Measurements from ENCODE around the gene TRAPPC12. TPM values are rescaled to one million over a fixed set of nuclear protein-coding genes. Genes with fewer than 3 reads are reported as not detected.

The TRAPPC12 gene
- total and polyA plus RNA-seq, 9 donors: 64.1 to 143 (median 81.4) TPM

DNA sequence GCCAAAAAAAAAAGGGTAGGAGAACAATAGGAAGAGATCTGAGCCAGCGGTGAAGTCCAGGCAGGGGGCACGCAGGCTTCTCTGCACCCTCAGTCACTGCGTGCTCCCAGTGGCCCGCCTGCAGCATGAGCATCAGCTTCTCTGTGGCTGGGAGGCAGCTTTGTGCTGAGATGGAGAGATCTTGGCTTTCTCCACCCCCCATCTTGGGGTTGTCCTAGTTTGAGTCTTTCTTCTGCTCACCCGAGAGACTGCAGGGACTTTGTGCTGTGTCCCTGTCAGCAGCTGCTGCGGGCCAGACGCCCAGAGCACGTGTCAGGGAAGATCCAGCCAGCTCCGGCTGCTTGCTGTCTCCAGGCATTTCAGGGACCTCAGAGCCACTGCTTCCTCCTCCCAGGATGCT lies 20.3 kb downstream of the TRAPPC12 start:
- Histone ChIP-seq H3K4me3 (no peak overlapping the region), H3K9me3 (peaks cover 0 to 3% of the 10 kb centered on the region in 2 donors), H3K27me3 (no peaks in the 10 kb centered on the region), H3K27ac (no peak overlapping the region), H3K36me3 (no peaks in the 10 kb centered on the region), H3K4me1 (ENCODE audit: insufficient read depth) (peaks cover 5% of the 10 kb centered on the region)
- TF ChIP-seq POLR2A (IDR thresholded peaks at IDR 0.05) (no peak), EP300 (IDR thresholded peaks at IDR 0.05) (no peak)
- TF ChIP-seq, protein P1, sequence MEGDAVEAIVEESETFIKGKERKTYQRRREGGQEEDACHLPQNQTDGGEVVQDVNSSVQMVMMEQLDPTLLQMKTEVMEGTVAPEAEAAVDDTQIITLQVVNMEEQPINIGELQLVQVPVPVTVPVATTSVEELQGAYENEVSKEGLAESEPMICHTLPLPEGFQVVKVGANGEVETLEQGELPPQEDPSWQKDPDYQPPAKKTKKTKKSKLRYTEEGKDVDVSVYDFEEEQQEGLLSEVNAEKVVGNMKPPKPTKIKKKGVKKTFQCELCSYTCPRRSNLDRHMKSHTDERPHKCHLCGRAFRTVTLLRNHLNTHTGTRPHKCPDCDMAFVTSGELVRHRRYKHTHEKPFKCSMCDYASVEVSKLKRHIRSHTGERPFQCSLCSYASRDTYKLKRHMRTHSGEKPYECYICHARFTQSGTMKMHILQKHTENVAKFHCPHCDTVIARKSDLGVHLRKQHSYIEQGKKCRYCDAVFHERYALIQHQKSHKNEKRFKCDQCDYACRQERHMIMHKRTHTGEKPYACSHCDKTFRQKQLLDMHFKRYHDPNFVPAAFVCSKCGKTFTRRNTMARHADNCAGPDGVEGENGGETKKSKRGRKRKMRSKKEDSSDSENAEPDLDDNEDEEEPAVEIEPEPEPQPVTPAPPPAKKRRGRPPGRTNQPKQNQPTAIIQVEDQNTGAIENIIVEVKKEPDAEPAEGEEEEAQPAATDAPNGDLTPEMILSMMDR (IDR thresholded peaks at IDR 0.05): no peak
- 41 to 77% (median 55%) methylated on average over 9 of the region's 9 CpGs for WGBS, 3 donors
- DNase-seq: no peak
- intact Hi-C loops (cut with DNase I): no loop called here

DNA sequence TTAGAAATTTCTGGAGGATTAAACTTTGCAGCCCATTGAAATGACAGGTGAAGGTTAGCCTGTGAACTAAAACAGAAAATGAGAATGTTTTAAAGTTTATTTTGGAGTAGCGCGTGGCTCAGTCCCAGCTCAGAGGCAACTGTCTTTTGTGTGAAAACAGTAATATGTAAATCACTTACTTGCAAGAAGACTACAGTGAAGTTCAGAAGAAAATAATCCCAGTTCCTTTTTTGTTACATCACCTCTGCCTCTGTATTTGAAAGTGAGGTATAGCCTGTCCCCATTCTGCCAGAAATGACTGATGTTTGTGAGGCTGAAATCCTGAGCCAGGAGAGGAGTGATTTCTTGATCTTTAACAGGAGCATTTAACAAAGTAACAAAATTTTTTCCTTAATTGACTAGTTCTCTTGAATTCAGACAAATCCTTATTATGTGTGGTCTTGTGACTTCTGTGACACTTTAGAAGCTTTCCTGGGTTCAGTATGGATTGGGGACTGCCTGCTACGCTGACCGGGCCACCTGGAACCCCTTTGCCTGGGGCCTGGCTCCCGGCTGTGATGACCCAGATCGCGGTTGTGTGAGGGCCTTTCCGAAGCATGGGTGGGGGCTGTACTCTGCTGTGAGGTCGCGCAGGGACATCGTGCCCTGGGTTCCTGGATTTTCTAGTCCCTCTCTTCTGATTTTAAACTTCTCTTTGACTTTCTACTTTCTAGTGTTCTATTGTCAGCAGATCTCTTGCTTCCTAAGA lies 24.3 kb downstream of the TRAPPC12 start:
- H3K36me3 ChIP-seq: no peaks in the 10 kb centered on the region
- peaks cover 5% of the 10 kb centered on the region for H3K4me1 ChIP-seq (ENCODE audit: insufficient read depth)
- no peaks in the 10 kb centered on the region for H3K9me3 ChIP-seq
- H3K4me3 ChIP-seq: no peak overlapping the region
- H3K27ac ChIP-seq: no peak overlapping the region
- no peak for DNase-seq
- H3K27me3 ChIP-seq: no peaks in the 10 kb centered on the region
- intact Hi-C loops (cut with DNase I): no loop called here
- no peak for TF ChIP-seq POLR2A (IDR thresholded peaks at IDR 0.05)
- TF ChIP-seq, protein P1 (IDR thresholded peaks at IDR 0.05): no peak
- no peak for TF ChIP-seq EP300 (IDR thresholded peaks at IDR 0.05)
- WGBS, 3 donors: 87 to 89% (median 89%) methylated on average over 11 of the region's 11 CpGs

DNA sequence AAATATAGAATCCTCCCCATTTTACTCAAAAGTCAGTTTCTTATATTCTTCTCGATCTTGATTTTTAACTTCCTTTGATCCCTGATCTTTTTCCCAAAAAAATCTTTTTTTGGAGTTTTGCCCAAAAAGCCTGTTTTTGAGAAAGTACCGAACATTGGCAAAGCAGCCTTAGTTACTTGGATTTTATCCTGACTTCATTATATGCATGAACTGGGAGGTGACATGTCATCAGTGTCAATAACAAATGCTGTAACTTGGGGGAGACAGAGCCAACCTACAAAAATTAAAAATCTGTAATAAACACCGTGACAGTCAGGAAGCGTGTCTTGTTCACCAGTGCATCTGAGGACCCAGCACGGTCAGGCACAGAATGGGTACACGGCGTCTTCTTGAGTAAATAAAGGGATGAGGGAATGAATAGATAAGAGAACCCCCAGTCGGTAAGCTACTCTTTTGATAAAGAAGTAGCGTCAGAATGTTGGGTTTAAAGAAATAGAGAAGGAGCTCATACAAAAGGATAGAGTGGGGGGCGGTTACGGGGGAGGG lies 24.9 kb downstream of the TRAPPC12 start:
- Histone ChIP-seq H3K4me3 (no peak overlapping the region), H3K27me3 (no peaks in the 10 kb centered on the region), H3K4me1 (ENCODE audit: insufficient read depth) (peaks cover 5% of the 10 kb centered on the region), H3K9me3 (no peaks in the 10 kb centered on the region), H3K27ac (no peak overlapping the region), H3K36me3 (no peaks in the 10 kb centered on the region)
- TF ChIP-seq EP300 (IDR thresholded peaks at IDR 0.05) (no peak), POLR2A (IDR thresholded peaks at IDR 0.05) (no peak)
- TF ChIP-seq, protein P1 (IDR thresholded peaks at IDR 0.05): no peak
- intact Hi-C loops (cut with DNase I): no loop called here
- WGBS, 3 donors: 81 to 91% (median 83%) methylated on average over 11 of the region's 11 CpGs
- DNase-seq: no peak

DNA sequence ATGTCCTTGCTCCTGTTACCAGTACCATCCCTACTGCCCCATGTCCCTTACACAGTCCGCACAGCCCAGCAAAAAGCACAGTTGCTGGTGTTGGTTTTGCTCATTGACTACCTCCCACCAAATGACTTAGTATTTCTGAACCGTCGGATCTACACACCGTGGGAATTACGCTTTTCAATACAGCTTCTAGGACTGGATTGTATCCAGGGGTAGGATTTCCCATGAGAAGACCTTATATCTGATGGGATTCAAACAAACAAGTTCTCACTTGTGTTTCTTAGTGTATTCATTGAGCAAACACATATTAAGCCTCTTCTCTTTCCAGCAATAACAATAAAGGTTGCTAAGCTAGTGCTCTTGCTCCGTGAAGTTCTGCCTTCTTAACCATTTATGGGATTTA lies 25.8 kb downstream of the TRAPPC12 start:
- no peak for TF ChIP-seq POLR2A (IDR thresholded peaks at IDR 0.05)
- TF ChIP-seq, protein P1 (IDR thresholded peaks at IDR 0.05): no peak
- Histone ChIP-seq H3K27me3 (no peaks in the 10 kb centered on the region), H3K36me3 (no peaks in the 10 kb centered on the region), H3K27ac (no peak overlapping the region), H3K9me3 (no peaks in the 10 kb centered on the region), H3K4me1 (ENCODE audit: insufficient read depth) (peaks cover 2% of the 10 kb centered on the region), H3K4me3 (no peak overlapping the region)
- no peak for DNase-seq
- 81 to 86% (median 82%) methylated on average over 6 of the region's 6 CpGs for WGBS, 3 donors
- intact Hi-C loops (cut with DNase I): no loop called here
